SU-DHL-6 (cell line): ENCODE data around the gene NINJ2.

Experiments
- H2AFZ ChIP-seq: fragments of 200-600 bp; sonication (generic); 2 replicates; pipeline ENCODE4 v1.6.1; 2014; ENCODE audit warnings: low read depth, mild to moderate bottlenecking, moderate library complexity, mixed read lengths, antibody characterized with exemption, low read length; ENCODE audit not compliant: severe bottlenecking
- H3F3A ChIP-seq: fragments of 200-600 bp; shearing (Covaris generic); 2 replicates; pipeline ENCODE4 v1.6.0; 2016; ENCODE audit warnings: antibody characterized with exemption, mild to moderate bottlenecking; ENCODE audit not compliant: insufficient read depth
- H3K27ac ChIP-seq: fragments of 200-600 bp; sonication (generic); 2 replicates; pipeline ENCODE4 v1.5.1; 2016; ENCODE audit warnings: low read depth, mild to moderate bottlenecking, low read length, moderate library complexity, mixed read lengths
- H3K27me3 ChIP-seq: fragments of 200-600 bp; sonication (generic), shearing (Covaris generic); 2 replicates; pipeline ENCODE4 v1.6.0; 2014; ENCODE audit warnings: mild to moderate bottlenecking, low read length
- H3K36me3 ChIP-seq: fragments of 200-600 bp; sonication (generic); 2 replicates; pipeline ENCODE4 v1.6.1; 2014; ENCODE audit warnings: mild to moderate bottlenecking, low read length, mixed read lengths
- H3K4me2 ChIP-seq: fragments of 300-600, 200-600 bp; shearing (Covaris generic), sonication (generic); 2 replicates; pipeline ENCODE4 v1.6.0; 2014; ENCODE audit warnings: low read length, low read depth, mild to moderate bottlenecking; ENCODE audit not compliant: poor library complexity, severe bottlenecking
- H3K4me3 ChIP-seq: fragments of 200-600 bp; sonication (generic); 2 replicates; pipeline ENCODE4 v1.5.1; 2014; ENCODE audit warnings: antibody characterized with exemption, low read length, mild to moderate bottlenecking, mixed read lengths; ENCODE audit not compliant: insufficient read depth, poor library complexity, severe bottlenecking
- H3K79me2 ChIP-seq: fragments of 200-600 bp; sonication (generic); 2 replicates; pipeline ENCODE4 v1.6.1; 2014; ENCODE audit warnings: mild to moderate bottlenecking, low read length, moderate library complexity; ENCODE audit not compliant: insufficient read depth
- H3K9ac ChIP-seq: fragments of 200-600 bp; sonication (generic); 2 replicates; pipeline ENCODE4 v1.7.0; 2014; ENCODE audit warnings: mild to moderate bottlenecking, low read length
- H3K9me2 ChIP-seq: fragments of 200-600 bp; sonication (generic); replicated peaks from 2 replicates; pipeline ENCODE4 v1.6.1; 2014; ENCODE audit warnings: low read length; ENCODE audit not compliant: insufficient read depth
- H3K9me3 ChIP-seq: fragments of 200-600 bp; sonication (generic); 2 replicates; pipeline ENCODE4 v1.6.1; 2014; ENCODE audit warnings: low read length, mixed read lengths; ENCODE audit not compliant: insufficient read depth
- H4K20me1 ChIP-seq: fragments of 200-600 bp; sonication (generic); 2 replicates; pipeline ENCODE4 v1.6.1; 2014; ENCODE audit warnings: low read depth, mild to moderate bottlenecking, antibody characterized with exemption, low read length, moderate library complexity, mixed read lengths
- CTCF ChIP-seq: fragments of 200-600 bp; sonication (generic); IDR thresholded peaks from one replicate; pipeline ENCODE4 v1.5.1; 2017; ENCODE audit warnings: antibody characterized with exemption, mild to moderate bottlenecking, low read length, moderate library complexity; ENCODE audit not compliant: insufficient read depth, poor library complexity, severe bottlenecking
- EZH2phosphoT487 ChIP-seq: fragments of 200-600 bp; sonication (generic), shearing (Covaris generic); conservative IDR thresholded peaks from 2 replicates; pipeline ENCODE4 v1.6.1; 2018; ENCODE audit warnings: mild to moderate bottlenecking, antibody characterized with exemption, low read length, moderate library complexity, mixed read lengths

NINJ2 gene

GRCh38 chr12:591167-592023 lies 71.8 kb downstream of the NINJ2 start:
- Histone ChIP-seq H3K4me2 (no peak overlapping the region), H3F3A (no peaks in the 10 kb centered on the region), H2AFZ (no peak overlapping the region), H3K9ac (no peak overlapping the region), H3K79me2 (no peaks in the 10 kb centered on the region), H3K36me3 (no peaks in the 10 kb centered on the region), H3K9me2 (no peaks in the 10 kb centered on the region), H4K20me1 (no peaks in the 10 kb centered on the region), H3K9me3 (no peaks in the 10 kb centered on the region), H3K27me3 (no peaks in the 10 kb centered on the region), H3K4me3 (no peak overlapping the region), H3K27ac (no peak overlapping the region)
- TF ChIP-seq EZH2phosphoT487 (no peak), CTCF (no peak)

GRCh38 chr12:590206-590750 lies 73.0 kb downstream of the NINJ2 start:
- Histone ChIP-seq H3F3A (no peaks in the 10 kb centered on the region), H3K27ac (no peak overlapping the region), H3K36me3 (no peaks in the 10 kb centered on the region), H3K4me2 (no peak overlapping the region), H3K9ac (no peak overlapping the region), H3K4me3 (no peak overlapping the region), H4K20me1 (no peaks in the 10 kb centered on the region), H2AFZ (no peak overlapping the region), H3K79me2 (no peaks in the 10 kb centered on the region), H3K9me3 (no peaks in the 10 kb centered on the region), H3K9me2 (no peaks in the 10 kb centered on the region), H3K27me3 (no peaks in the 10 kb centered on the region)
- TF ChIP-seq EZH2phosphoT487, result no peak
- TF ChIP-seq CTCF, result no peak

- Histone ChIP-seq H3K27me3 (no peaks in the 10 kb centered on the region), H3K9me3 (no peaks in the 10 kb centered on the region), H3K79me2 (no peaks in the 10 kb centered on the region), H3K4me2 (no peak overlapping the region), H3K9me2 (no peaks in the 10 kb centered on the region), H3K9ac (no peak overlapping the region), H3K4me3 (no peak overlapping the region), H3K36me3 (no peaks in the 10 kb centered on the region), H2AFZ (no peak overlapping the region), H3K27ac (no peak overlapping the region), H4K20me1 (no peaks in the 10 kb centered on the region), H3F3A (no peaks in the 10 kb centered on the region)
- no peak for TF ChIP-seq CTCF
- TF ChIP-seq EZH2phosphoT487, result no peak
Measured at GRCh38 chr12:588646-589045, 74.6 kb downstream of the NINJ2 start.
